OCI-LY1 (cell line): ENCODE data around the gene VPS25.

Experiments
- CTCF ChIP-seq: fragments of 200-600 bp; sonication (generic), shearing (Covaris generic); IDR thresholded peaks from 2 replicates; pipeline ENCODE4 v1.5.1; 2017; ENCODE audit warnings: mild to moderate bottlenecking, antibody characterized with exemption, low read length, moderate library complexity, mixed read lengths
- EZH2 ChIP-seq: fragments of 200-600 bp; sonication (generic), shearing (Covaris generic); IDR thresholded peaks from 2 replicates; pipeline ENCODE4 v1.8.0; 2017; ENCODE audit warnings: borderline replicate concordance, mixed run types, mild to moderate bottlenecking, antibody characterized with exemption, low read length, moderate library complexity, mixed read lengths

GRCh38 chr17:42784811-42785592 is 11.8 kb downstream of the VPS25 start:
- TF ChIP-seq CTCF (no peak), EZH2 (no peak)
